GM19240 (cell line): Measurements from ENCODE around the gene ERC2.

Experiments used
- DNase-seq: peaks from one replicate; pipeline ENCODE4 v3.0.0; 2011; ENCODE audit warnings: low spot score; ENCODE audit not compliant: insufficient read length

ERC2 gene

DNA sequence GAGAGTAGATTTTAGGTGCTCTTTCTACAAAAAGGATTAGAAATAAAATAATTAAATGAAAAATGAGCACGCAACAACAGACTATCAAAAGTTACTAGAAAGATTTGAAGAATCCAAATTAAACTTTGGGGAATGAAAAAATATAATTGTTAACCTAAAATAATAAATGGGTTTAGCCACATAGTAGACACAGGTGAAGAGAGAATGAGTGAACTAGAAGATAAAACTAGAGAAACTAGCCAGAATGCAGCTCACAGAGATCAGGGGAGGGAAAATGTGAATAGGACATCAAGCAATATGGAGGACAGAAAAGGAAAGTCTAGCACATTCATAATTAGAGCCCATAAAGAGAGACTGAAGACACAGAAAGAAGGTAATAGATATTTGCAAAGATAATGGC, 670.5 kb downstream of the ERC2 start:
- DNase-seq = no peak

DNA sequence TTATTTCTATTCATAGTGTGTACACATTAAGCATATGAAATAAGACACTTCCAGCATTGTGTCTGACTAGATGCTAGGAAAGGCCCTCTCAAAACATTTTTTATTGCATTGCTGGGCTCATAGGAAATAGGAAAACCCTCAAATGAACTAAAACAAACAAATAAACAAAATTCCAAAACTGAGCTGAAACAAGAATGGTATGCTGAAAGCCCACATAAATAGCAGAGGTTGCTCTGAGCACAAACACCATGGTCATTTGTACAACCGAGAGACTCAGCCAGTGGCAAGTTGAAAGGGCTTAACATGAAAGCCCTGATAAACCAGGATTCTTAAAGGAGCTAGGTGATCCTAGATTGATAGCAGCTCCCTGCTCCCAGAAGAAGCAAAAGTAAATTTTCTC, 671.2 kb downstream of the ERC2 start:
- no peak for DNase-seq

DNA sequence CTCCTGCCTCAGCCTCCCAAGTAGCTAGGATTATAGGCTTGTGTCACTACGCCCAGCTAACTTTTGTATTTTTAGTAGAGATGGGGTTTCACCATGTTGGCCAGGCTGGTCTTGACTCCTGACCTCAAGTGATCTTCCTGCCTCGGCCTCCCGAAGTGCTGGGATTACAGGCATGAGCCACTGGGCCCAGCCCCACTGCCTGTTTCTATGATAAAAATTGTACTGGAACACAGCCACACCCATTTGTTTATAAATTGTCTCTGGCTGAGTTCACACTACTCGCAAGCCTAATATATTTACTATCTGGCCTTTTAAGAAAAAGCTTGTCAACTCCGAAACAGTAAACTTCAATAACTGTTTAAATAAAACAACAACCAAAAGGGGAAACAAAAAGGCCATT, 671.7 kb downstream of the ERC2 start:
- DNase-seq = no peak

DNA sequence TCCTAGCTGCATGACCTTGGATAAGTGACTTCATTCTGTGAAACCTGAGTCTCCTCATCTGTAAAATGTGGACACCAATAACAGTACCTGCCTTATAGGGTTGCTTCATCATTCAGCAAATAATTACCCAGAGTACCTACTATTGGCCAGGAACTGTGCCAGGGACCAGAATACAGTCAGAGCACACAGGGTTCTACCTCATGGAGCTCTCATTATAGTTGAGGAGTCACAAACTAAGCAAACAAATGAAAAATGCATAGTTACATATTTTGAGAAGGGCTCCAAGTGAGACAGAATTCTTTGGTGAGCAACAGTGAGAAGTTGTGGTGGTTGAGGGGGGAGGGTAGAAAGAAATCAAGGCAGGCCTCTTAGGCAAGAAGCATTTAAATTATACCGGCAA, 672.5 kb downstream of the ERC2 start:
- no peak for DNase-seq

DNA sequence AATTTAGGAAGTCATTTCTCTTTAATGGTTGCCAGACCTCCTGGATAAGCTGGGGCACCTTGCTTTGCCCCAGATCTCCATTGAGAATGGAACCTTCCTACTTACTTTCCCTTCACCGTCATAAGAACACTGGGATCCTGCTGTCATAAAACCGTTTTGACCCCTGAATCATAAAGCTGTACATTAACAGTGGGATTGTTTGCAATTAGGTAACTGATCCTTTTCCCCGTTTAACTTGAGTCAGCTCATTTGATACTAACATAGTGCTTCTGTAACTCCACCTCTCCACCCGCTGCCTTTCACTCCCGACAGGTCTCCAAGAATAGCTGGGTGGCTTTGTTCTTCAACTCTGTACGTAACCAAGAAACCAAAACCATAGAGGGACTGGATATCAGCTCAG, 673.0 kb downstream of the ERC2 start:
- no peak for DNase-seq

DNA sequence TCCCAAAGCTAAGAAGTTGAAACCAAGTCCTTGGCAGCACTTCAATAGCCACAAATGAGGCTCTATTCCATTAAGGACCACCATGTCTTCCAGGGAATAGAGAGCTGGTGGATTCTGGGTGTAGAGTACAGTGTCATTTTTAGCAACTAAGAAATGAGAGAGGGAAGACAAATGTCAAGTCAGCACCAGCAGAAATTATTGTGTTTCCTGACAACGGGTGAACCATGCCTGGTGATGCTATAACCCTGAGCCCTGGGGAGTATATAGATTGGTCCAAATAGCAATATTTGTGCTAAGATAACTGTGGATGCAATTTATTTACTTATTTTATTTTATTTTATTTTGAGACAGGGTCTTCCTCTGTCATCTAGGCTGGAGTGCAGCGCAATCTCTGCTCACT, 675.5 kb downstream of the ERC2 start:
- no peak for DNase-seq

DNA sequence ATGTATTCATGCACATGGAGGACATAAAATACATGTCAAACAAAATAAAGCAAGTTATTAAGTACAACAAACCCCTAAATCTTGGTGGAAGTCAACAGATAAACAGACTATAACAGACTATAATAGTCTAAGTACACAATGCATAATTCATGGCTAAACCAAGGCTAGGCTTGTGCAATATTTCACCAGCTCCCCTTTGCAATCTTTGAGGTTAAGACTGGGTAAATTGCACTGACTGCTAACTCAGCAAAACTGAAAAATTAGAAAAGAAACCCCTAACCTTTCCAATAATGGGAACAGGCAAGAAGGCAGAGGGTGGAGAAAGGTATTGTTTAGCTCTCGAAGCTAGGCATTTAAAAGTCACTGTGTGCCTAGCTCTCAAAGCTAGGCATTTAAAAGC, 676.3 kb downstream of the ERC2 start:
- no peak for DNase-seq

DNA sequence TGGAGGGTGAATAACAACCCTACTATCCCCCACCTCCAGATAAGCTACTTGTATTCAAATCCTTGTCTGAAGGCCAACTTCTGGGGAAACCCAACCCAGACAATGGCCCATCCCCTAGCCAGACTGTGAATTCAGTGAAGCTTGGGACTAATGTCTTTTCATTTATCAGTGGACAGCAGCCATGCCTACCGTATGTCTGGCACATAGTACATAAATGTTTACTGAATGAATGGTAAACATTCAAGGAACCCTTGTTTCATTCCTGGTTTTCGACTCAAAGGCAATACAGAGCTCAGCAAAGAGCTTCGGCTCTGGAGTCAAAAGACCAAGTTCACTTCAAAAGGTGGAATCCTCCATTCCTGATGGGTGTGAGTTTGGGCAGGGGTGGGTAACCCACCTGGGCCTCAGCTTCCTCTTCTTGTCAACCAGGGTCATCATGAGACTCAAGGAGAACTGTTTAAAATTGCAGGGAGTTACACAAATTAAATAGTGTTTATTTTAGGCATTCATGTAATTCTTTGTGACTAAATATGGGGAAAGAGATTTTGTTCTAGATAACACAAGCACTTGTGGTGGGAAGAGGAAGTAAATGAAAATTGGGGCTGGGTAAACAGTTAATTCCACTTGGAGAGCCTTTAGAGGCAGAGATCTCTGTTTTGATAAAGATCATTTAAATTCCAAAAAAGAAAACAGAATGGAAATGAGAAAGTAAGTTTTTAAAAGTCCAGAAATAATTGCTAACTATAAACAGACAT, 677.5 kb downstream of the ERC2 start:
- DNase-seq = no peak

DNA sequence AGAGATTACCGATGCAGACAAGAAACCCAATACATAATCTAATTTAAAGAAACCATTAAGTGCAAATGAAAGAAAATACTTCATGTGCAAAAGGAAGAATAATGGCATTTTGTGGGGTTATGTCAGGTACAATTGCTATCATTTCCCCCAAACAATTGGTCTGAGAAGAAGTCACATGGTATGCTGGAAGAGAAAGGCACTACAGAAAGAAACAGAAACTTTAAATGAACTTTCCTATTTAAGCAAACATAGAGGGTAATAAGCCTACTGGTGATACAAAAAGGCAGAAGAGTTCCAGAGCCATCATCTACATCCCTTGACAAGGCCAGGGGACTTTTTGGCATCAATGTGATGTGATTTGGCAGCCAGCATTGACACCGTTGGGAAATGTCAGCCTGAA, 678.8 kb downstream of the ERC2 start:
- DNase-seq = no peak

DNA sequence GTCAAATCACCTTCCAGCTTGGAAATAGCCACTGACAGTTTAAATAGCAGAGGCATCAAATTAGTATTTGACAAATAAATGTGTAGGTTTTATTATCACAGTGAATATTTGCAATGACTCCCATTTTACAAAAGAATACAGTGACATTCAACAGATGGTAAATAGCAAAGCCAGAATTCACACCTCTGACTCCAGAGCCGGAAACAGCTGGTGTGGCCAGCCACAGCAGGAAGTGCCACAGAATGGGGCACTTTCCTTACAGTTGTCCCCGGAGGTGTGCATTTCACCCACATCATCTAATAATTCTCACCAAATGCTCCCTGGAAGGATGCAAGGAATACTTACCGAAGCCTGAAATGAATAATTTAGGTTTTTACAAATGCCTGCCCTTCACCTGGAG, 685.5 kb downstream of the ERC2 start:
- no peak for DNase-seq

DNA sequence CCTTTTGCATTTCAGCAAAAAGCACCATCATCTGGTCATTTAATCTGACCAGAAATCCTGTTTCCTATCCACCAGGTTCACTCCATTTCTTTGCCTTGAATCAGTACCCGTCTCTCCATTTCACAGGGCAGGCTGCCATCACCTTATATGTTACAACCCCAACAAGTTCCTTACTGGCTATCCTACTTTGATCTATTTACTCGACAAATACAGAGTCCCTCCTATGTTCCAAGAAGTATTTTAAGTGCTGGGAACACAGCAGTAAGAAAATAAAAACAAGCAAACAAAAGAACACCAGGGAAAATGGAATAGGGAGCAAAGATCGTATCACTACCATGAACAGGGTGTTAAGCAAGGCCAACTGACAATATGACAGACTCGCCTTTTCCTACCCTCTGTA, 685.9 kb downstream of the ERC2 start:
- no peak for DNase-seq

DNA sequence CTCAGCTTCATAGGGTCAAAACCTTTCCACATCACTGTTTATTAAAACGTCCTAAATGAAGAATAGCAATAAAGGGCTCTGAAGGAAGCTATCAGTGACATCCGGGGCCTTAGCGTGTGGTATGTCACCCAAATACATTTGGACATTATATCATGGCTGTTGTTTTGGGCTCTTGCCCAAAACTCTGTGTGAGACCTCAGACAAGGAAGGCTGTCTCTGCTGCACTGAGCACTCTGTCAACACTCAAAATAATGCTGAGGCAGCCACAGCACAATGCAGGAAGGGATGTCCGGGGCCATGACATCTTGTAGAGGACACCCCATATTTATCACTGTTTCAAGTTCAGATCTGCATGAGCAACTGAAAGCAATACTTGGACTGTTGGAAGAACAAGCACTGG, 687.4 kb downstream of the ERC2 start:
- no peak for DNase-seq

DNA sequence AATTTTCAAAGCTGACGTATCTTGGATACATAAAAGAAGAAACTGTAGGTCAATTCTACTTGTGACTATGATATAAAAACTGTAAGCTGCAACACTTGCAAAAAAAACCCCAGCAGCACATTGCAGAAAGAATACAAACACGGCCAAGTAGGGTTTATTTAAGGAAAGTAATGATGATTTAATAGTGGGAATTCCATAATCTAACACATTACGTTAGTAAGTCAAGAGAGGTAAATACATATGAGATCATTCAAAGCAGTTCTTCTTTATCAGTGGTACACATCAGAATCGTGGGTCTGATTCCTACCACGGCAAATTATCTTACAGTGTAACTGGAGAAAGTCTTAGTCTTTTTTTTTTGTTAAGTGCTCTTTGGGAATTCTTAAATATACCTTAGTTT, 688.7 kb downstream of the ERC2 start:
- no peak for DNase-seq

DNA sequence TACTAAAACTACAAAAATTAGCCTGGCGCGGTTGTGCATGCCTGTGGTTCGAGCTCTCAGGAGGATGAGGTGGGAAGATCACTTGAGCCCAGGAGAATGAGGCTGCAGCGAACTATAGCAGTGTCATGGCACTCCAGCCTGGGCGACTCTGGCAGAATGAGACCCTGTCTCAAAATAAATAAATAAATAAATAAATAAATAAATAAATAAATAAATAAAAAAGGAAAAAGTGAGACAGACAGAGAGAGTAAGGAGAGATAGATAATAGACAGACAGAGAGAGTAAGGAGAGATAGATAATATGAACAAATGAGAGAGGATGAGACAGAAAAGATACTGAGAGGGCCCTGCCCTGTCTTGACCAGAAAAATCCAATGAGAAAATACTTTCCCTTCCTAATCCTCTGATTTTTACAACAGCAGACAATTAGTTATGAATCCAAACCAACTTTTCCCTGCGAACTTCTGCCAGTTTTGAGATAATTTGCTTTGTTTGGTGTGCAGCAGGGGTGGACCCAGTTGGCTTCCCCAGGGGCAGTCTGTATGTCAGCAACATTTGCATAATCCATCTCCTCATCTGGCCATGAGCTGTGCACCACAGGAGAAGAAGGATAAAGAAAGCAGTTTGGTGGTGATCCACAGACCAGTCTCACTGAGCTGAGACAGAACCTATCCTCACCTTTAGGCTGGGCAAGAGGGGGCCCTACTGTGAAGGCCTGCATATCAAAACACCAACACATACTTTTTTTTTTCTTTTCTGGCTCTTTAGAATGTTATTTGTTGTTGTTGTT, 692.7 kb downstream of the ERC2 start:
- no peak for DNase-seq

DNA sequence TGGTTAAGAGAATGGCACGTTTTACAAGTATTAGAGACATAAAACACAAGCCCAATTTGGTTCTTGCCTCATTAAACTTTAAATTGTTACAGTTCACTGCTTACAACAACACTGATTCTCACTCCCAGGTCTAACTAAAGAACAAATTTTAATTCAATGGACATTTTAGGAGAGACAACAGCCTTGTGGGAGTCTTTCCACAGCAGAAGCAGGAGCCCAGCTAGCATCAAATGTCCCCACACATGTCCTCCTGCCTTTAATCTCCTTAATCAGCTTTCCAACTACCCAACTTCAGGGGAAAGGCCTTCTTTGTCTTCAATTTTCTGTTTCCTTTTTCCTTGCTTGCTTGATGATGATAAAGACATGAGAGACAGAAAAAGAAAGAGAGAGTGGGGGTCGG, 693.4 kb downstream of the ERC2 start:
- no peak for DNase-seq

DNA sequence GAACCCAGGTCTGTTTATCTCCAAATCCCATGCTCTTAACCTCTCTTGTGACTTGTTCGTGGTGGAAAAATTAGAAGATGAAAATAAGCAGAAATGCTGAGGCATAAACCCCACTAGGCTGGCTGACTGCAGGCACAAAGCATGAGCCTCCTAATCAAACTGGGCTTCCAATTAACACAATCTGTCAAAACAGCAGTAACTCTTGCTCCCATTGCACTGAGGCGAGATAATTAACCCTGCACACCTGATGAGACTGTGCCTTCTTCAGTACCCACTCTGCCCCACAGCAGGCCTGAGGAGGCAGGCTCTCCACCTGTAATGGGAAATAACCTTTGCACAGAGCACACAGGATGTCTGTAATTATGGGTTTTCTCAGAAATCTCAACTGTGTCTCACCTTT, 696.8 kb downstream of the ERC2 start:
- DNase-seq = no peak

DNA sequence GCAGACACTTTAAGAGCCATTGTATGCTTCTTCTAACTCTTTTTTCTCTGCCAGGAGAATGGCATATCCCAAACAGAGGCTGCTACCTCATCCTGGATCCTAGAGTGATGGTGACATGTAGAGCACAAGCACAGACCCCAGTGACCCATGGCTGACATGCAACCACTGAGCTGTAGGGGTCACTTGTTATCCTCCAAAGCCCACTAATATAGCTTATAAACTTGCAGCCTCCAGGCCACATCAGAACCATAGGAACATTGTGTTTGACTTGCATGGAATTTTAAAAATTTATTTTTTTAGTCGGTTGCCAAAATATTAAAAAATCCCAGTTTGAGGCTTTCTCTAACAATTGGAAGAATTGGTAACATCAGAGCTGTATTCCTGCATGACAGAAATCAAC, 698.2 kb downstream of the ERC2 start:
- no peak for DNase-seq

DNA sequence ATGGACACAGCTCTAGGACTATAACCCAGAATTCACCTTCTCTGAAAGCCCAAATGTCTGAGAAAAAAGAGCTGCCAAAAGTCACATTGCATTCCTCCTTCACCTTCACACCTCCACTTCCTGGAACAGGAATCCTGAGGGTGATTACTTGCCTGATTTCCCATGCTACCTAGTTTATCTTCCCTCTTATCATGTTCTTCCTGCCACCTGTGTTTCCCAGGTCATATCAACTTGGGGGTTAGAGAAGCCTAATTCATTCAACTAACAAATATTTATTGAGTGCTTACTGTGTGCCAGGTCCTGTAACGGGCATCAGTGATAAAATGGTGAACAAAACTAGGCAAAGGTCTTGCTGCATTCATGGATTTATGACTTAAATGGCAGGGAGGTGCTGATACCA, 701.5 kb downstream of the ERC2 start:
- no peak for DNase-seq

DNA sequence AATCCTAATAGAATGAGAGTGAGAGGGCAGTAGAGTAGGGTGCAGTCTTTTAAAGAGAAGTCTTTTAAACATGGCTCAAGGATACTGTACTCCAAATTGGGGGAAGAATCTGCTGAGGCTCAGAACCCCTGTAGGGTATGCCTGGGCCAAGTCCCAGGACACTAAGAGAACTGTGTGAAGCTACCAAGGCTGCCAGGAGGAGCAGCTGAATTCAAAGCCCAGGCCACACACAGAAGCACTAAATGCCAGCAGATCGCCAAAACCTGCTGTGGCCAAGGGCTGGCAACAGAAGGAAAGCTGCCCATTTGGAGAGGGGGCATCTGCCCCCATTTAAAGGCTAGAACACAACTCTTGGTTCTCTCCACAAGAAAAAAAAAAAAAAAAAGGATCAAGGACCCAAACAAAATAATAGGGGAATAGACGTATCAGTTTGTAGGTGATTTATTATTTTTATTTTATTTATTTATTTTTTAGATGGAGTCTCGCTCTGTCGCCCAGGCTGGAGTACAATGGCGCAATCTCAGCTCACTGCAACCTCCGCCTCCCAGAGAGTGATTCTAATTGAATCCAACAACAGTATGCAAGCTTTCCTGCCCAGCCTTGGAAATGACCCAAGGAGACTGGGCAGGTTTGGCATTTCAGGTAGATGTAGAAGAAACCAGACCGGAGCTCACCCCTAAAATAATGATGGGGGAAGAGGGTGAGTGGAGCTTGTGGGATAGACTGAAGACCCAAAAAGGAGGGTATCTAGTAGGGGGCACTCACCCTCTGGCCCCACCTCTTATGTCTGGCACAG, 702.2 kb downstream of the ERC2 start:
- no peak for DNase-seq

DNA sequence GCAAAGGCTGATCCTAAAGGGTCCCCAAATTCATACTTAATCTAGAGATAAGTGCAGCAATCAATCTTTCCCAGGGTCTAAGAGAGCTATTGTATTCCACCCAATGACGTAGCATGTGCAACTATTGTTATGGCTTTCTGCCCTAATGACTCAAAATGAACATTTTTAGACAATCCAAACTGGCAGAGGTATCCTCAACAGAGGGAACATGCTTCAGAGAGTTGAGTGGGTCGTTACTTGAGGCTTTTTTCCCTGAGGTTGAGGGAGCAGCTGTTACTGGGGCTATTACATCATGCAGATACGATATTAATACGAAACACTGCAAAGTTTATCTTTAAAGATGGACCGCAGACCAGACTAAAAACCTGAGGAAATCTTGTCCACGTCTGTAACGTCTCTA, 702.9 kb downstream of the ERC2 start:
- no peak for DNase-seq

DNA sequence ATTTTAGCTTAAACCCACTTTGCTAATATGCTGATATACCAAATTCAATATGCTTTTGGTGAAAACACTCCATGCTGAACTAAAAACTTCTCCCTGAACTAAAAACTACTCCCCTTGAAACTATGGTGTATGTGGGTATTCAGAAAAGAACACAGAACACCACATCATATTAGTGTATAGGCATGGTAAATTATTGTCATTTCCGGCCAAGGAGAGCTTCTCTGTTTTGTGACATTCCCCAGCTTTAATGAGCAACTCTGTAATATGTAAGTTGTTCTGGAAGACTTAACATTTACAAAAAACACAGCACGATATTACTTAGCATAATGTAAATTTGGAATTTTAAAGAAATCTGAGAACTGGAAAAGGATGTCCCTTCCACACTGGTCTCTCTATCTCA, 711.3 kb downstream of the ERC2 start:
- DNase-seq = no peak

DNA sequence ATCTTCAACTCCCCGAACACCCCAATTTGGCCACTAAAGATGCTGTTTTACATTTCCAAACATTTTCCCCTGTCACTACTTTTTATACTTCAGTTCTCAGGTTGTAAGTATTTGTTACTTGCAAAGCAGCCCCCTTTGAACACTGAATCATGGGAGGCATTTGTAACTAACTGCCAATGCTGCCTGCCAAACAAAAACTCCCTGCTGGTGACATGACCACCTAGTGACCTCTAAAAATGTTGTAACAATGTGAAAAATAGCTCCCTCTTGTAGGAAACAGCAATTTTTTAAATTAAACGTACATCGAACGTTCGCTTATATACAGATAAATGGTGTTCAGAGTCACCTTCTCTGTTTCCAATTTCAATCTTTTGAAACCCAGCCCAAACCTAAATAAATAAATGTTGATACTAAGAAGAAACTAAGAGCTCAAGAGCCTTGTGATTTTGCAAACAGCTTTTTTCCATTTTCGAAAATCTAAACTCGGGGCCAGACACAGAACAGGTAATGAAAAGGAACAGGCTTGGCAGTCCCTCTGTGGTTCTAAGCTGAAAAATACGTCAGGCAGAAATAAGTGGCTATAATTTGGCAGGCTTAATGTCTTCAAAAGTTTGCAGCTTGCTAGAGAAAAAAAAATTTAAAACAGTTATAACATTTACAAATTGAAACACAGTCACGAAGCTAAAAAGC, 712.6 kb downstream of the ERC2 start:
- DNase-seq = no peak
